GM19025 (cell line): Measurements from ENCODE around the gene MAGI2.

ENCODE experiments used
- ATAC-seq: cut with Tn5 transposase; IDR thresholded peaks from one replicate; pipeline ENCODE4 v1.9.1; 2021; ENCODE audit warnings: mild to moderate bottlenecking, low read depth, moderate library complexity; ENCODE audit not compliant: unreplicated experiment

The MAGI2 gene

GRCh38 chr7:79199961-79200360 lies 253.5 kb downstream of the MAGI2 start:
- ATAC-seq, result no peak

GRCh38 chr7:79199266-79199665 lies 254.2 kb downstream of the MAGI2 start:
- ATAC-seq, result no peak

GRCh38 chr7:79185605-79186004 lies 267.9 kb downstream of the MAGI2 start:
- ATAC-seq, result no peak

GRCh38 chr7:79182283-79182682 lies 271.2 kb downstream of the MAGI2 start:
- ATAC-seq, result no peak

- no peak for ATAC-seq
Measured at GRCh38 chr7:79180533-79180932, 272.9 kb downstream of the MAGI2 start.

- no peak for ATAC-seq
Measured at GRCh38 chr7:79176859-79177477, 276.5 kb downstream of the MAGI2 start.

GRCh38 chr7:79175374-79175773 lies 278.1 kb downstream of the MAGI2 start:
- no peak for ATAC-seq

- ATAC-seq, result no peak
Measured at GRCh38 chr7:79165225-79165624, 288.2 kb downstream of the MAGI2 start.

- no peak for ATAC-seq
Measured at GRCh38 chr7:79159040-79159664, 294.3 kb downstream of the MAGI2 start.

GRCh38 chr7:79157281-79157680 lies 296.2 kb downstream of the MAGI2 start:
- ATAC-seq, result no peak

- ATAC-seq, result no peak
Measured at GRCh38 chr7:79149831-79150230, 303.6 kb downstream of the MAGI2 start.

GRCh38 chr7:79142706-79143105 lies 310.8 kb downstream of the MAGI2 start:
- no peak for ATAC-seq

- ATAC-seq, result no peak
Measured at GRCh38 chr7:79141252-79141651, 312.2 kb downstream of the MAGI2 start.

- ATAC-seq, result no peak
Measured at GRCh38 chr7:79137942-79138341, 315.5 kb downstream of the MAGI2 start.

GRCh38 chr7:79132844-79133451 lies 320.5 kb downstream of the MAGI2 start:
- no peak for ATAC-seq

- ATAC-seq, result no peak
Measured at GRCh38 chr7:79130715-79131114, 322.8 kb downstream of the MAGI2 start.

GRCh38 chr7:79124331-79124730 lies 329.1 kb downstream of the MAGI2 start:
- no peak for ATAC-seq

- no peak for ATAC-seq
Measured at GRCh38 chr7:79118143-79118542, 335.3 kb downstream of the MAGI2 start.

- no peak for ATAC-seq
Measured at GRCh38 chr7:79096361-79096805, 357.1 kb downstream of the MAGI2 start.

GRCh38 chr7:79093421-79093820 lies 360.0 kb downstream of the MAGI2 start:
- no peak for ATAC-seq

GRCh38 chr7:79091661-79092060 lies 361.8 kb downstream of the MAGI2 start:
- ATAC-seq, result no peak

GRCh38 chr7:79091011-79091410 lies 362.5 kb downstream of the MAGI2 start:
- no peak for ATAC-seq
